AG09309 (cell line): ENCODE data around the gene SLC39A11.

ENCODE experiments used
- DNase-seq: peaks from one replicate; pipeline ENCODE4 v3.0.0-alpha.2; 2010; ENCODE audit warnings: low read depth
- H3K4me3 ChIP-seq: 2 replicates; pipeline ENCODE4 v1.5.1; 2011; ENCODE audit warnings: mild to moderate bottlenecking, low read depth, low read length, moderate library complexity; ENCODE audit not compliant: control insufficient read depth
- TF ChIP-seq, protein P1 (sequence below): IDR thresholded peaks from 2 replicates; pipeline ENCODE4 v1.5.1; 2011; ENCODE audit warnings: mild to moderate bottlenecking, low read depth, low read length, inconsistent platforms; ENCODE audit not compliant: insufficient read depth, control insufficient read depth; ENCODE audit errors: missing control alignments

Gene SLC39A11

DNA sequence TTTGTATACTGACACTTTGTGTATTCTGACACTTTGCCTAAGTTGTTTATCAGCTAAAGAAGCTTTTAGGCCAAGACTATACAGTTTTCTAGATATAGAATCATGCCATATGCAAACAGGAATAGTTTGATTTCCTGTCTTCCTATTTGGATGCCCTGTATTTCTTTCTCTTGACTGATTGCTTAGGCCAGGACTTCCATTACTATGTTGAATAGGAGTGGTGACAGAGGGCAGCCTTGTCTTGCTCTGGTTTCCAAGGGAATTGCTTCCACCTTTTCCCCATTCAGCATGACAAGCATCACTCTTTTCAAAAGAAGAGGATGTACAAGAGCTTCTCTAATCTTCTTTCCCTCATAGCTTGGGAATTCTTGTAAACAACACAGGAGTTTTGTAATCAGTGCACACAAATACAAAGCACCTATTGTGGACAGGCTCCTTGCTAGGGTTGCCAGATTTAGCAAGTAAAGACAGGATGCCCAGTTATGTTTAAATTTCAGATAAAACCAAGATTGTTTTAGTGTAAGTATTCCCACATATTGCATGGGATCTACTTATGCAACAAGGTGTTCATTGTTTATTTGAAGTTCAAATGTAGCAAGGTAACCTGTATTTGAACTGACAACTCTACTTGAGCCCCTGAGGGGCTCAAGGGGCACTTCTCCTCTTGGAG is 233.5 kb downstream of the SLC39A11 start:
- H3K4me3 ChIP-seq: no peak overlapping the region
- TF ChIP-seq, protein P1, sequence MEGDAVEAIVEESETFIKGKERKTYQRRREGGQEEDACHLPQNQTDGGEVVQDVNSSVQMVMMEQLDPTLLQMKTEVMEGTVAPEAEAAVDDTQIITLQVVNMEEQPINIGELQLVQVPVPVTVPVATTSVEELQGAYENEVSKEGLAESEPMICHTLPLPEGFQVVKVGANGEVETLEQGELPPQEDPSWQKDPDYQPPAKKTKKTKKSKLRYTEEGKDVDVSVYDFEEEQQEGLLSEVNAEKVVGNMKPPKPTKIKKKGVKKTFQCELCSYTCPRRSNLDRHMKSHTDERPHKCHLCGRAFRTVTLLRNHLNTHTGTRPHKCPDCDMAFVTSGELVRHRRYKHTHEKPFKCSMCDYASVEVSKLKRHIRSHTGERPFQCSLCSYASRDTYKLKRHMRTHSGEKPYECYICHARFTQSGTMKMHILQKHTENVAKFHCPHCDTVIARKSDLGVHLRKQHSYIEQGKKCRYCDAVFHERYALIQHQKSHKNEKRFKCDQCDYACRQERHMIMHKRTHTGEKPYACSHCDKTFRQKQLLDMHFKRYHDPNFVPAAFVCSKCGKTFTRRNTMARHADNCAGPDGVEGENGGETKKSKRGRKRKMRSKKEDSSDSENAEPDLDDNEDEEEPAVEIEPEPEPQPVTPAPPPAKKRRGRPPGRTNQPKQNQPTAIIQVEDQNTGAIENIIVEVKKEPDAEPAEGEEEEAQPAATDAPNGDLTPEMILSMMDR: no peak

DNA sequence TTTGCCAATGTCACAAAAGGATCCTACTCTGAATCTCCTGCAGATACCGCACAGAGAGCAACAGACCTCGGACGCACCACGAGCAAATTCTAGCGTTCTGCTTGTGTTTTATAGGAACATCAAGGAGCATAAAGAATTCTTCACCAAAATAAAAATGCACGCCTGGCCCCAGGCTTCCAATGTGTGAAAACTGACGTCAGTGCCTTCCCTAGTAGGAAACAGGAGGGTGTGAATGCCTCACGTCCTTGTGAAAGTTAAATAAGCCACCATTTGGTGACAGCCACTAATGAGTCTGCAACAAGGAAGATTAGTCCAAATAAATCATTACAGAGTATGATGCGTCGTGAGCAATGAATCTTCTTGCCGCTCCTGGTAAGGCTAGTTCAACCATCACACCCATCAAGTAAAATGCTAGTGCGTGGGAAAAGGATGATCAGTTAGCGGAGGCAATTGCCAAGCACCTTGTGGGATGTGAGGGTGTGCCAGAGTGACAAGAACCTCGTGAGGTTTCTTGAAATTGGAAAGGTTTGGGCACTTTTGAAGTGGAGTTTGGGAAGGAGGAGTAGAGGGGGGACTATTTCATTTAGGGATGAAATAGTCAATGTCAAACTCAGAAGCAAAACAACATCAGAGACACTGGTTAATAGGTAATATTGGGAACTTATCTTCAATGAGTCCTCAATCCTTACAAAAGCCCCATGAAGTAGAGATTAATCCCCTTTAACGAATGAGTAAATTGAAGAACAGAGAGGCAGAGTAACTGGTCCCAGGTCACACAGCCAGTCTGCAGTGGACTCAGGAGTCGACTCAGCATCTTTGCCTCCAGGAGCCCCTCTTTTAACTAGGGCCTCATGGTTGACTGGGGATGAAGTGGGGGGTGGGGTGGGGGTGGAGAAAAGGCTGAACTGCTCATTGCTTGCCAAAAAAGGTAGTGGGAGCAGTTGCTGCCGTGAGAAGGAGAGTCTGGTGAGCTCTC is 238.8 kb downstream of the SLC39A11 start:
- TF ChIP-seq, protein P1: no peak
- no peak for DNase-seq
- H3K4me3 ChIP-seq: no peak overlapping the region

More for the DNA sequence above, 233.5 kb downstream of the SLC39A11 start:
- no peak for DNase-seq

DNA sequence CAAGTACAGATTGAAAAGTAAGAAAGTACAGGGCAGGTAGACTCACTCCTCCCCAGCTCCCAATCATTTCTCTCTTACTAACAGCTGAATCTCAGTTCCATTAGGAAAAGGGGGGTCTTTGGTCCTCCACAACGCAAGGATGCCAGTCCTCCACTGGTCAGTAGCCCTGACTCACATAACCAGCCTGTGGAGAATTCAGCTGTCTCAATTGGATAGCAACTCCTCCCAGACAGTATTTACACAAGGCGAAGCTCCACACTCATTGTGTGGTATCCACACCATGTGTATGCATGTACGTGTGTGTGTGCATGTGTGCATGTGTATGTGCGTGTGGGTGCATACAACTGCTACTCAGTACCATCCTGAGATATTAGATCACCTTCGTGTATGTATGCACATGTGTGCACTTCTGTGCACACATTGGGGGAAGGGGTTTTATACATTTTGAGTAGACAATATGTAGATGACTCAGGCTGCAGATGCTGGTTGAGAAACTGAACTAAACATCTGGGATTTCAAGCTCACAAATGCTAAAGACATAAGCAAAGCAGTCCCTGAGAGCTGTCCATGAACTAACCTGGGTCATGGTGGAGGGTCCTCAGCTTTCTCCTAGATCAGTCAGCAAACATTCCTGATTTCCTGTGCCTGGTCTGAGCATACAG is 240.1 kb downstream of the SLC39A11 start:
- TF ChIP-seq, protein P1: no peak
- H3K4me3 ChIP-seq: no peak overlapping the region
- DNase-seq: no peak

DNA sequence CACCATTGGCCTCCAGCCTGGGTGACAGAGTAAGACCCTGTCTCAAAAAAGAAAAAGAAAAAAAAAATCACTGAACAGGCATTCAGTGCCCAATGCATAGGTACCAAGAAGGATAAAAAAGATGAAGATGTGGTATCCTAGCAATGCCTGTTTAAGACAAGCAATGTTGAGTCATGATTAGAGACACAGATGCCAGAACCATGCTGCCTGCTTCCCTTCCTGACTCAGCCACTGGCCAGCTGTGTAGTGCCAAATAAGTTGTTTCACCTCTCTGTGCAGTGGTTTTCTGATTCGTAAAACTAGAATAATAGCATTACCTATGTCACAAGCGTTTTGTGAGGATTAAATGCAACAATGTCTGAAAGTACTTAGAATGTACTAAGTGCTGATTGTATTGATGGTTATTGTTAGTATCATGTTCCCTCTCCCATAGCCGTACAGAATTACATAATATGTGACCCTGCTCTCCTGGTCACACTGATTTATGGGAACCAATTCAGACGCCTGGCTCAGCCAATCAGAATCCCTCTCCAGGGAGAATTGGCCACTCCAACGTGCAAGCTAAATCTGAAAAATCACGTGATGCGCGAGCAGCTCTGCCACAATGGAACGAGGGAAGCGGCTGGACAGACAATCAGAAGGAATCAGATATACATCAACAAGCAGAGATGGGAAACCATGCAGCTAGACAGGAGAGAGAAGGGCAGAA is 241.9 kb downstream of the SLC39A11 start:
- no peak overlapping the region for H3K4me3 ChIP-seq
- DNase-seq: peak; percentile 38
- TF ChIP-seq, protein P1: no peak

DNA sequence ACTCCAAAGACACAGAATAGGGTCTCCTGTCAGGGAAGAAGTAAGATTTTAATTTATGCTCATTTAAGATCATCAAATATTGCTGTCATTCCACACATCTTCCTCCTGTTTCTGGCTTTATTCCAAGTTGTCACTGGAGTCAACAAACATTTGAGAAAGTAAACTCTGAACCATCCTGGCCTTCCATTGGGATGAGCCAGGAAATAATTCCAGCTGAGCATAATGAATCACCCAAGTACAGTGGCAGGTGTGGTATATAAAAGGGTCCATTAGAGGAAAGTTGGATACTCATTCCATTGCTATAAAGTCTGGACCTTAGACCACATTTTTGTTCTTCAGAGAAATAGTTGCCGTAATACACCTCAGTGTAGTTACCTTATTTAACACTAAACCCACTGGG is 246.1 kb downstream of the SLC39A11 start:
- DNase-seq: no peak
- TF ChIP-seq, protein P1: no peak
- H3K4me3 ChIP-seq: no peak overlapping the region

DNA sequence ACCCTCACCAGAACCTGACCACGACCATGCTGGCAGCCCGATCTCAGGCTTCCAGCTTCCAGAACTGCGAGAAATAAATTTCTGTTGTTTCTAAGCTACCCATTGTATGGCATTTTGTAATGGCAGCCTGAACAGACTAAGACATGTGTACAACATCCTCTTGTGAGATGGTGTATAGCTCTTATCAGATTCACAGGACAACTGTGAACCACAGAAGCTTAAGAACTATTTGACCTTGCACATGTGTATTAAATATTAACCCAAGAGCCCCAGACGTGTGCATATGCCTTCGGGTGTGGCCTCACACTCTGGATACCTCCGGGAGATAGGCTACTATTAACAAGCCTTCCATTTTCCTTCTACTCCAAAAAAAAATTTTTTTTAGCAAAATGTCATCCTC is 248.9 kb downstream of the SLC39A11 start:
- TF ChIP-seq, protein P1: no peak
- DNase-seq: no peak
- H3K4me3 ChIP-seq: no peak overlapping the region
